ENCODE measurements around the gene ZC3HAV1.
"Not testable (repeated sequence)": the region's sequence is repeated elsewhere in the genome, so short reads cannot be mapped to it uniquely, and the experiment has no call there.

Gene ZC3HAV1

GRCh38 chr7:139105484-139105883, 4.0 kb downstream of the ZC3HAV1 start:
- no peak overlapping the region for H3K14ac ChIP-seq (ENCODE audit: low read length)
- no peak overlapping the region for H2BK120ac ChIP-seq (ENCODE audit: insufficient read depth, low read length, poor library complexity)
- no CpG with 5 or more reads among the region's 3 CpGs for WGBS (ENCODE audit: extremely low coverage, insufficient coverage, insufficient read length)
- no peaks in the 10 kb centered on the region for H3K27me3 ChIP-seq (ENCODE audit: insufficient read depth, low read length)
- no peak for DNase-seq
- no peak overlapping the region for H3K23ac ChIP-seq (ENCODE audit: low read length)
- H2BK5ac ChIP-seq (ENCODE audit: low read depth, low read length, poor library complexity) = no peak overlapping the region
- H3K27ac ChIP-seq (ENCODE audit: low read depth, low read length) = no peak overlapping the region
- no peaks in the 10 kb centered on the region for H3K36me3 ChIP-seq (ENCODE audit: control insufficient read depth in 1 of 2, insufficient read depth in 2 of 2, low read length in 2 of 2)
- H3K4ac ChIP-seq (ENCODE audit: low read depth, low read length) = no peak overlapping the region
- H3K4me1 ChIP-seq (ENCODE audit: control insufficient read depth in 1 of 2, insufficient read depth in 2 of 2, low read length in 2 of 2) = peaks cover 4% of the 10 kb centered on the region in 2 experiments
- peaks cover 4% of the 10 kb centered on the region for H3K79me2 ChIP-seq (ENCODE audit: control insufficient read depth, insufficient read depth, low read length, poor library complexity)
- H4K12ac ChIP-seq (ENCODE audit: low read depth, low read length) = no peak overlapping the region
- H3K4me2 ChIP-seq (ENCODE audit: low read length) = no peak overlapping the region
- no peak overlapping the region for H3K4me3 ChIP-seq (ENCODE audit: low read depth, low read length)
- H4K8ac ChIP-seq (ENCODE audit: low read depth, low read length) = no peak overlapping the region
- H3K79me1 ChIP-seq (ENCODE audit: low read length) = peaks cover 9% of the 10 kb centered on the region
- H2AFZ ChIP-seq (ENCODE audit: insufficient read depth, low read length, poor library complexity) = no peak overlapping the region
- H2AK5ac ChIP-seq (ENCODE audit: low read length) = no peak overlapping the region
- no peak overlapping the region for H4K91ac ChIP-seq (ENCODE audit: low read depth, low read length)
- H3K18ac ChIP-seq (ENCODE audit: low read length) = no peak overlapping the region
- no peak overlapping the region for H3K9ac ChIP-seq (ENCODE audit: low read length)
- H2BK12ac ChIP-seq (ENCODE audit: low read length) = no peak overlapping the region
- peaks cover 1% of the 10 kb centered on the region for H3K9me3 ChIP-seq (ENCODE audit: insufficient read depth, low read depth, low read length)

- H3K14ac ChIP-seq (ENCODE audit: low read length) = no peak overlapping the region
- no peak overlapping the region for H4K91ac ChIP-seq (ENCODE audit: low read depth, low read length)
- no peak overlapping the region for H3K18ac ChIP-seq (ENCODE audit: low read length)
- H2BK5ac ChIP-seq (ENCODE audit: low read depth, low read length, poor library complexity) = no peak overlapping the region
- H3K23ac ChIP-seq (ENCODE audit: low read length) = no peak overlapping the region
- peaks cover 1% of the 10 kb centered on the region for H3K9me3 ChIP-seq (ENCODE audit: insufficient read depth, low read depth, low read length)
- H3K4me3 ChIP-seq (ENCODE audit: low read depth, low read length) = no peak overlapping the region
- H3K4ac ChIP-seq (ENCODE audit: low read depth, low read length) = no peak overlapping the region
- H2BK12ac ChIP-seq (ENCODE audit: low read length) = no peak overlapping the region
- WGBS (ENCODE audit: extremely low coverage, insufficient coverage, insufficient read length) = no CpG with 5 or more reads among the region's 8 CpGs
- no peak overlapping the region for H4K8ac ChIP-seq (ENCODE audit: low read depth, low read length)
- H3K4me2 ChIP-seq (ENCODE audit: low read length) = no peak overlapping the region
- peaks cover 3% of the 10 kb centered on the region for H3K79me2 ChIP-seq (ENCODE audit: control insufficient read depth, insufficient read depth, low read length, poor library complexity)
- no peak overlapping the region for H2BK120ac ChIP-seq (ENCODE audit: insufficient read depth, low read length, poor library complexity)
- H3K4me1 ChIP-seq (ENCODE audit: control insufficient read depth in 1 of 2, insufficient read depth in 2 of 2, low read length in 2 of 2) = no peaks in the 10 kb centered on the region
- H3K9ac ChIP-seq (ENCODE audit: low read length) = no peak overlapping the region
- H3K27ac ChIP-seq (ENCODE audit: low read depth, low read length) = no peak overlapping the region
- H2AFZ ChIP-seq (ENCODE audit: insufficient read depth, low read length, poor library complexity) = no peak overlapping the region
- no peak overlapping the region for H4K12ac ChIP-seq (ENCODE audit: low read depth, low read length)
- no peak for DNase-seq
- peaks cover 5% of the 10 kb centered on the region for H3K79me1 ChIP-seq (ENCODE audit: low read length)
- H2AK5ac ChIP-seq (ENCODE audit: low read length) = no peak overlapping the region
- H3K36me3 ChIP-seq (ENCODE audit: control insufficient read depth in 1 of 2, insufficient read depth in 2 of 2, low read length in 2 of 2) = no peaks in the 10 kb centered on the region
- no peaks in the 10 kb centered on the region for H3K27me3 ChIP-seq (ENCODE audit: insufficient read depth, low read length)
Measured at GRCh38 chr7:139104091-139104450, 5.4 kb downstream of the ZC3HAV1 start.

- Histone ChIP-seq H3K23ac (ENCODE audit: low read length) (no peak overlapping the region), H2BK5ac (ENCODE audit: low read depth, low read length, poor library complexity) (no peak overlapping the region), H4K8ac (ENCODE audit: low read depth, low read length) (no peak overlapping the region), H3K14ac (ENCODE audit: low read length) (no peak overlapping the region), H3K4me1 (ENCODE audit: control insufficient read depth in 1 of 2, insufficient read depth in 2 of 2, low read length in 2 of 2) (no peaks in the 10 kb centered on the region), H3K79me2 (ENCODE audit: control insufficient read depth, insufficient read depth, low read length, poor library complexity) (peaks cover under 1% of the 10 kb centered on the region), H3K79me1 (ENCODE audit: low read length) (peaks cover under 1% of the 10 kb centered on the region), H2AK5ac (ENCODE audit: low read length) (no peak overlapping the region), H3K9ac (ENCODE audit: low read length) (no peak overlapping the region), H2BK12ac (ENCODE audit: low read length) (no peak overlapping the region), H3K4me2 (ENCODE audit: low read length) (no peak overlapping the region), H3K9me3 (ENCODE audit: insufficient read depth, low read depth, low read length) (peaks cover 1% of the 10 kb centered on the region), H4K12ac (ENCODE audit: low read depth, low read length) (no peak overlapping the region), H3K36me3 (ENCODE audit: control insufficient read depth in 1 of 2, insufficient read depth in 2 of 2, low read length in 2 of 2) (no peaks in the 10 kb centered on the region), H3K27me3 (ENCODE audit: insufficient read depth, low read length) (no peaks in the 10 kb centered on the region), H2BK120ac (ENCODE audit: insufficient read depth, low read length, poor library complexity) (no peak overlapping the region), H3K4me3 (ENCODE audit: low read depth, low read length) (no peak overlapping the region), H4K91ac (ENCODE audit: low read depth, low read length) (no peak overlapping the region), H3K18ac (ENCODE audit: low read length) (no peak overlapping the region), H3K4ac (ENCODE audit: low read depth, low read length) (no peak overlapping the region), H3K27ac (ENCODE audit: low read depth, low read length) (no peak overlapping the region), H2AFZ (ENCODE audit: insufficient read depth, low read length, poor library complexity) (no peak overlapping the region)
- DNase-seq = no peak
- WGBS (ENCODE audit: extremely low coverage, insufficient coverage, insufficient read length) = no CpG with 5 or more reads among the region's 5 CpGs
Measured at GRCh38 chr7:139103057-139103815, 6.3 kb downstream of the ZC3HAV1 start.

- not testable (repeated sequence) for H2BK12ac ChIP-seq (ENCODE audit: low read length); H3K4me1 ChIP-seq (ENCODE audit: control insufficient read depth in 1 of 2, insufficient read depth in 2 of 2, low read length in 2 of 2); H3K23ac ChIP-seq (ENCODE audit: low read length); DNase-seq; H2AFZ ChIP-seq (ENCODE audit: insufficient read depth, low read length, poor library complexity); H3K4me2 ChIP-seq (ENCODE audit: low read length); H3K79me2 ChIP-seq (ENCODE audit: control insufficient read depth, insufficient read depth, low read length, poor library complexity); H3K36me3 ChIP-seq (ENCODE audit: control insufficient read depth in 1 of 2, insufficient read depth in 2 of 2, low read length in 2 of 2); H3K79me1 ChIP-seq (ENCODE audit: low read length); H3K27me3 ChIP-seq (ENCODE audit: insufficient read depth, low read length); H3K14ac ChIP-seq (ENCODE audit: low read length); H3K4ac ChIP-seq (ENCODE audit: low read depth, low read length); H3K18ac ChIP-seq (ENCODE audit: low read length); H2AK5ac ChIP-seq (ENCODE audit: low read length); H2BK5ac ChIP-seq (ENCODE audit: low read depth, low read length, poor library complexity); H4K8ac ChIP-seq (ENCODE audit: low read depth, low read length); H3K27ac ChIP-seq (ENCODE audit: low read depth, low read length); H3K9ac ChIP-seq (ENCODE audit: low read length); H3K9me3 ChIP-seq (ENCODE audit: insufficient read depth, low read depth, low read length); H2BK120ac ChIP-seq (ENCODE audit: insufficient read depth, low read length, poor library complexity); H3K4me3 ChIP-seq (ENCODE audit: low read depth, low read length); H4K12ac ChIP-seq (ENCODE audit: low read depth, low read length); H4K91ac ChIP-seq (ENCODE audit: low read depth, low read length)
- no CpG with 5 or more reads among the region's 4 CpGs for WGBS (ENCODE audit: extremely low coverage, insufficient coverage, insufficient read length)
Measured at GRCh38 chr7:139101637-139102158, 7.8 kb downstream of the ZC3HAV1 start.

Measured in trophoblast cell (in vitro differentiated cells and primary cell).